Osteocyte (in vitro differentiated cells): ENCODE measurements around the gene KCNAB2. TPM values are rescaled to one million over a fixed set of nuclear protein-coding genes. Genes with fewer than 3 reads are reported as not detected.

Experiments
- DNase-seq: peaks from one replicate; pipeline ENCODE4 v3.0.0; 2021; ENCODE audit warnings: mixed read lengths; ENCODE audit not compliant: unreplicated experiment; ENCODE audit errors: extremely low spot score
- H3K27ac Mint-ChIP-seq: one replicate; pipeline ENCODE4 v1.8.0; 2021; ENCODE audit warnings: mild to moderate bottlenecking, mixed read lengths; ENCODE audit not compliant: unreplicated experiment
- H3K27me3 Mint-ChIP-seq: one replicate; pipeline ENCODE4 v1.8.0; 2021; ENCODE audit warnings: mixed read lengths; ENCODE audit not compliant: unreplicated experiment
- H3K36me3 Mint-ChIP-seq: one replicate; pipeline ENCODE4 v1.8.0; 2021; ENCODE audit warnings: mixed read lengths; ENCODE audit not compliant: unreplicated experiment
- H3K4me1 Mint-ChIP-seq: one replicate; pipeline ENCODE4 v1.8.0; 2021; ENCODE audit warnings: mixed read lengths; ENCODE audit not compliant: unreplicated experiment
- H3K4me3 Mint-ChIP-seq: one replicate; pipeline ENCODE4 v1.8.0; 2021; ENCODE audit warnings: mild to moderate bottlenecking, moderate library complexity, mixed read lengths; ENCODE audit not compliant: unreplicated experiment
- H3K9me3 Mint-ChIP-seq: one replicate; pipeline ENCODE4 v1.8.0; 2021; ENCODE audit warnings: mixed read lengths; ENCODE audit not compliant: unreplicated experiment
- total RNA-seq: library from RNA; stranded (reverse); gene quantifications from 2 replicates; pipeline ENCODE4 v1.2.1, GENCODE V29; 2021
- TF ChIP-seq, protein P1 (sequence below): fragments of 200-600 bp; sonication (generic); IDR thresholded peaks from 2 replicates; pipeline ENCODE4 v1.5.0; 2021; ENCODE audit warnings: antibody characterized with exemption, mild to moderate bottlenecking, moderate library complexity

The KCNAB2 gene
- total RNA-seq, 1 donor from 2014 or later, result 9.3 TPM

DNA sequence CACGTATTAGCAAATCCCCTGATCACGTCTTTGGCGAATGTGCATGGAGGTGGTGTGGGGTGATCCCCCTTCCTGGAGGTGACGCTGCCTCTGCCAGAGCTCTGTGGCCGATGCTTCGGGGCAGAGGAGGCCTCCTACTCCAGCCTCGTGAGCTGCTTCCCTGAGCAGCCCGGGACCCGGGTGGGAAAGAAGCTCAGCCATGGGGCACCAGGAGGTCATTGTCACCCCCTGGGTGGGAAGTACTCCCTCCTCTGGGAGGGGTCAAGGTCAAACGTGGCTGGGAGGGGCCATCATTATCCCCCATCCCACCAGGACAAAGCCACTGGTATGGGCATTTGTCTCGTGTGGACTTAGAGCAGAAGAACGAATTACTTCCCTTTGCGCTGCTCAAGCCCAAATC, 40.7 kb downstream of the KCNAB2 start:
- Mint-ChIP-seq H3K27ac (no peak overlapping the region), H3K27me3 (no peaks in the 10 kb centered on the region), H3K36me3 (no peaks in the 10 kb centered on the region), H3K9me3 (no peaks in the 10 kb centered on the region), H3K4me1 (no peaks in the 10 kb centered on the region), H3K4me3 (no peak overlapping the region)
- TF ChIP-seq, protein P1, sequence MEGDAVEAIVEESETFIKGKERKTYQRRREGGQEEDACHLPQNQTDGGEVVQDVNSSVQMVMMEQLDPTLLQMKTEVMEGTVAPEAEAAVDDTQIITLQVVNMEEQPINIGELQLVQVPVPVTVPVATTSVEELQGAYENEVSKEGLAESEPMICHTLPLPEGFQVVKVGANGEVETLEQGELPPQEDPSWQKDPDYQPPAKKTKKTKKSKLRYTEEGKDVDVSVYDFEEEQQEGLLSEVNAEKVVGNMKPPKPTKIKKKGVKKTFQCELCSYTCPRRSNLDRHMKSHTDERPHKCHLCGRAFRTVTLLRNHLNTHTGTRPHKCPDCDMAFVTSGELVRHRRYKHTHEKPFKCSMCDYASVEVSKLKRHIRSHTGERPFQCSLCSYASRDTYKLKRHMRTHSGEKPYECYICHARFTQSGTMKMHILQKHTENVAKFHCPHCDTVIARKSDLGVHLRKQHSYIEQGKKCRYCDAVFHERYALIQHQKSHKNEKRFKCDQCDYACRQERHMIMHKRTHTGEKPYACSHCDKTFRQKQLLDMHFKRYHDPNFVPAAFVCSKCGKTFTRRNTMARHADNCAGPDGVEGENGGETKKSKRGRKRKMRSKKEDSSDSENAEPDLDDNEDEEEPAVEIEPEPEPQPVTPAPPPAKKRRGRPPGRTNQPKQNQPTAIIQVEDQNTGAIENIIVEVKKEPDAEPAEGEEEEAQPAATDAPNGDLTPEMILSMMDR, result no peak
- no peak for DNase-seq

DNA sequence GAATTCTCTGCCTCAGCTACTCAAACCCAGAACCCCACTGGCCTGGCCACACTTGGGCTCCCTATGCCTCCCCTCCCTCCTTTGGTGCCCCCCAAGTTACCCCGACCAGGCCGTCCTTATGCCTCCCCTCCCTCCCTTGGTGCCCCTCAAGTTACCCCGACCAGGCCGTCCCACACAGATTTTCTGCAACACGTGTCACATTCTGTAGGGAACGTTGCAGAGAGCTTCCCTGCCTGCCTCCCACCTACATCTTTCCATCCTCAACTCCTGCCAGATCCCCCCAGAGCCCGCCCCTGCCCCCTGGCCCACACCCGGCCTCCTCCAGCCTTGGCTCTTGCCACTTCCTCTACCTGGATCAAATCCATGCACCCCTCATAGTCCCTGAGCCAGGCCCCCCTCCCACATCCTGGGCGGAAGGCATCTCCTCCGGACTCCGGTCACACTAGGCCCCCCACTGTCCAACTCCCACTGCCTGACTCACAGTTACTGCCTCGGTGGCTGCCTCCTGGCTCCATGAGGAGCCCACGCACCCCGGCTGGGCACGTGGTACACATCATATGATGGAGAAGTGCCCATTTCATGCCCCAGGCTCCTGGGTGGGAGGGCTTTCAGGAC, 41.2 kb downstream of the KCNAB2 start:
- H3K27me3 Mint-ChIP-seq, result peaks cover 2% of the 10 kb centered on the region
- H3K4me1 Mint-ChIP-seq, result no peaks in the 10 kb centered on the region
- H3K36me3 Mint-ChIP-seq, result no peaks in the 10 kb centered on the region
- TF ChIP-seq, protein P1, result no peak
- no peak overlapping the region for H3K27ac Mint-ChIP-seq
- H3K9me3 Mint-ChIP-seq, result no peaks in the 10 kb centered on the region
- no peak overlapping the region for H3K4me3 Mint-ChIP-seq
- no peak for DNase-seq

DNA sequence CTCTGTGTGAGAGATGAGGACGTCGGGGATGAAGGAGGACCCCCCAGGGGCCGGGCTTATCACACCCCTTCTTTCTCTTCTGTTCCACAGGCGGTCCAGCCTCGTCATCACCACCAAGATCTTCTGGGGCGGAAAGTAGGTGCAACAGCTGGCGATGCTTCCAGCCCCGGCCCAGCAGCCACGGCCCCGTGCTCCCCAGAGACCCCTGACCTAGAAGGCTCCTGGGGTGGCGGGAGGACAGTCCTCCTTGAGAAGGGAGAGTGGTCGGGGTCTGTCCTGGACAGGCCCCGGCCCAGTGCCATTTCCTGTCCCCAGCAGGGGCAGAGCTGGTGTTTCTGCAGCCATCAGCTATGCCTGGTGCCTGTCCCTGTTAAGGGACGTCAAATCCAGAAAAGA, 41.7 kb downstream of the KCNAB2 start:
- no peak overlapping the region for H3K27ac Mint-ChIP-seq
- no peak for DNase-seq

DNA sequence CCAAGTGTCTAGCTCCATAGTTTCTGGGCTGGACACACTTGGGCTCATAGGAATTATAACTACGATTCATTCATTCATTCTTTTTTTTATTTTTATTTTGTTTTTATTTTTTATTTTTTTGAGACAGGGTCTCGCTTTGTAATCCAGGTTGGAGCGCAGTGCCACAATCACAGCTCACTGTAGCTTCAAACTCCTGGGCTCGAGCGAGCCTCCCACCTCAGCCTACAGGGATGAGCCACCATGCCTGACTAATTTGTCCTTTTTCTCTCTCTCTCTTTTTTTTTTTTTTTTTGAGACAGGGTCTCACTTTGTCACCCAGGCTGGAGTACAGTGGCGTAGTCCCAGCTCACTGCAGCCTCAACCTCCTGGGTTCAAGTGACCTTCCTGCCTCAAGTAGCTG, 42.3 kb downstream of the KCNAB2 start:
- no peak overlapping the region for H3K4me3 Mint-ChIP-seq
- peaks cover 3% of the 10 kb centered on the region for H3K27me3 Mint-ChIP-seq
- no peaks in the 10 kb centered on the region for H3K9me3 Mint-ChIP-seq
- H3K4me1 Mint-ChIP-seq, result no peaks in the 10 kb centered on the region
- no peaks in the 10 kb centered on the region for H3K36me3 Mint-ChIP-seq
- DNase-seq, result no peak
- no peak overlapping the region for H3K27ac Mint-ChIP-seq
- TF ChIP-seq, protein P1, result no peak

More for the DNA sequence above, 41.7 kb downstream of the KCNAB2 start:
- Mint-ChIP-seq H3K4me1 (no peaks in the 10 kb centered on the region), H3K4me3 (no peak overlapping the region), H3K36me3 (no peaks in the 10 kb centered on the region), H3K9me3 (no peaks in the 10 kb centered on the region), H3K27me3 (peaks cover 3% of the 10 kb centered on the region)
- TF ChIP-seq, protein P1, result no peak

DNA sequence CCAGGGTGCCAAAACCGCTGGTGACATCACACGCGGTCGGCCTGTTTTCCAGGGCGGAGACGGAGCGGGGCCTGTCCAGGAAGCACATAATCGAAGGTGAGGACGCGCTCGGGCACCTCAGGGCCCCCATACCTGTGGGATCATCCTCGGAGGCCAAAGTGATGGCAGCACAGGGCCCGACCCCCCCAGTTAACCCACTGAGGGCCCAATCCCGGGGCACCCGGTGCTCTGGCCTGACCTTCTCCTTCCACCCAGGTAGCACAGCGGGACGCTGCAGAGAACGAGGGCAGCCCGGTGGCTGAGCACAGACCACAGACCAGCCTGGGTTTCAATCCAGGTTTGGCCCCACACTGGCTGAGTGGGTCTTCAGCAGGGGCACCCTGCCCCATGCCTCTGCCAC, 43.3 kb downstream of the KCNAB2 start:
- no peaks in the 10 kb centered on the region for H3K4me1 Mint-ChIP-seq
- H3K27ac Mint-ChIP-seq, result no peak overlapping the region
- DNase-seq, result no peak
- H3K9me3 Mint-ChIP-seq, result no peaks in the 10 kb centered on the region
- no peak overlapping the region for H3K4me3 Mint-ChIP-seq
- no peaks in the 10 kb centered on the region for H3K36me3 Mint-ChIP-seq
- TF ChIP-seq, protein P1, result no peak
- peaks cover 3% of the 10 kb centered on the region for H3K27me3 Mint-ChIP-seq
